HT1080 (cell line): Measurements from ENCODE around the gene PPM1H. TPM values are rescaled to one million over a fixed set of nuclear protein-coding genes. Genes with fewer than 3 reads are reported as not detected.
A peak's percentile ranks its signal among the peaks of the same experiment; 100 is the strongest.

ENCODE experiments used
- DNase-seq: peaks from one replicate; pipeline ENCODE4 v3.0.0-alpha.2; 2015; ENCODE audit warnings: low read depth
- total RNA-seq: library from RNA; depleted of rRNA; stranded (reverse); fragments of >200 nt; shearing (Covaris generic); gene quantifications from 2 replicates; pipeline ENCODE4 v1.2.3, GENCODE V29; 2014

The PPM1H gene
- total RNA-seq, 1 experiment from 2014 or later = 3.0 TPM

GRCh38 chr12:62654326-62655241 is 280.4 kb downstream of the PPM1H start:
- DNase-seq = no peak

GRCh38 chr12:62653740-62654139 is 281.2 kb downstream of the PPM1H start:
- DNase-seq = no peak

- DNase-seq = no peak
Measured at GRCh38 chr12:62653304-62653703, 281.6 kb downstream of the PPM1H start.

- no peak for DNase-seq
Measured at GRCh38 chr12:62651138-62651537, 283.8 kb downstream of the PPM1H start.

GRCh38 chr12:62649412-62650138 is 285.4 kb downstream of the PPM1H start:
- no peak for DNase-seq

GRCh38 chr12:62647586-62647985 is 287.4 kb downstream of the PPM1H start:
- no peak for DNase-seq

GRCh38 chr12:62646566-62646965 is 288.4 kb downstream of the PPM1H start:
- no peak for DNase-seq

- no peak for DNase-seq
Measured at GRCh38 chr12:62643486-62643885, 291.5 kb downstream of the PPM1H start.

- DNase-seq = no peak
Measured at GRCh38 chr12:62642486-62642885, 292.5 kb downstream of the PPM1H start.

GRCh38 chr12:62640910-62641448 is 294.0 kb downstream of the PPM1H start:
- peak; percentile 76 for DNase-seq

- no peak for DNase-seq
Measured at GRCh38 chr12:62637679-62638078, 297.3 kb downstream of the PPM1H start.

GRCh38 chr12:62635649-62636048 is 299.3 kb downstream of the PPM1H start:
- no peak for DNase-seq

- DNase-seq = no peak
Measured at GRCh38 chr12:62632411-62632918, 302.5 kb downstream of the PPM1H start.

GRCh38 chr12:62631471-62632410 is 303.2 kb downstream of the PPM1H start:
- peak; percentile 20 for DNase-seq

- no peak for DNase-seq
Measured at GRCh38 chr12:62629971-62630739, 304.8 kb downstream of the PPM1H start.

GRCh38 chr12:62629413-62629812 is 305.5 kb downstream of the PPM1H start:
- DNase-seq = no peak

- no peak for DNase-seq
Measured at GRCh38 chr12:62627181-62627580, 307.8 kb downstream of the PPM1H start.

- no peak for DNase-seq
Measured at GRCh38 chr12:62625228-62625627, 309.7 kb downstream of the PPM1H start.

- DNase-seq = no peak
Measured at GRCh38 chr12:62622177-62622576, 312.8 kb downstream of the PPM1H start.

- no peak for DNase-seq
Measured at GRCh38 chr12:62621101-62621638, 313.8 kb downstream of the PPM1H start.
